HCT116 (cell line): ENCODE data around the gene PTPN9. TPM values are rescaled to one million over a fixed set of nuclear protein-coding genes. Genes with fewer than 3 reads are reported as not detected.

Experiments used
- ATAC-seq: fragments of 200-7000 bp; cut with Tn5 transposase; 2 replicates; pipeline ENCODE4 v1.9.1; 2020; ENCODE audit warnings: mild to moderate bottlenecking, moderate library complexity
- BruUV-seq: library from RNA; stranded (reverse); fragments of 400-500 nt; replicated peaks from 2 replicates; lab custom pipeline; 2021; lab: Mats Ljungman, UMichigan
- CTCF ChIA-PET: fragments of 300-600 bp; sonication (Branson Sonifier 250); formaldehyde crosslinking; loops from one replicate; lab custom pipeline; 2021; ENCODE audit warnings: antibody characterized with exemption; lab: Charles Lee
- POLR2A ChIA-PET: fragments of 300-600, 350-600 bp; sonication (Branson Sonifier 250); formaldehyde crosslinking; loops from one replicate; lab custom pipeline; 2021; ENCODE audit warnings: antibody characterized with exemption; lab: Charles Lee
- RAD21 ChIA-PET, 2 experiments: fragments of 300-600 bp; sonication (Branson Sonifier 250); formaldehyde crosslinking; loops; one replicate each; lab custom pipeline; 2023; ENCODE audit warnings: low total read pairs in 2 of 2; ENCODE audit not compliant: uncharacterized antibody in 2 of 2, unreplicated experiment in 2 of 2, low non-redundant PET in 1 of 2; lab: Charles Lee
- DNase-seq: peaks from one replicate; pipeline ENCODE4 v3.0.0-alpha.2; 2010; ENCODE audit warnings: low read depth, low spot score
- H2AFZ ChIP-seq: fragments of 200-600 bp; shearing (Covaris generic), sonication (generic); 2 replicates; pipeline ENCODE4 v1.6.1; 2017; ENCODE audit warnings: low read depth, mixed run types, mixed read lengths, antibody characterized with exemption, low read length; ENCODE audit not compliant: poor library complexity, severe bottlenecking
- H3K27ac ChIP-seq: 2 replicates; pipeline ENCODE4 v1.5.1; 2012; ENCODE audit warnings: low read depth, low read length
- H3K27me3 ChIP-seq: fragments of 200-600 bp; sonication (generic); 2 replicates; pipeline ENCODE4 v1.6.1; 2016; ENCODE audit warnings: mixed run types, low read length, mixed read lengths; ENCODE audit not compliant: insufficient read depth
- H3K36me3 ChIP-seq, 2 experiments: fragments of 200-500 bp in 1 of 2; fragments of 200-600 bp in 1 of 2; sonication (Bioruptor generic) in 1 of 2; sonication (generic) in 1 of 2; 2 replicates each; pipeline versions ENCODE4 v1.5.1 to v1.6.1; 2014 to 2016; ENCODE audit warnings: low read length in 2 of 2, inconsistent platforms in 1 of 2, mixed read lengths in 1 of 2, mixed run types in 1 of 2; ENCODE audit not compliant: insufficient read depth in 2 of 2, control insufficient read depth in 1 of 2
- H3K4me1 ChIP-seq, 2 experiments: fragments of 200-600 bp in 1 of 2; sonication (generic) in 1 of 2; 2 replicates each; pipeline versions ENCODE4 v1.5.1 to v1.6.1; 2012 to 2017; ENCODE audit warnings: low read length in 2 of 2, inconsistent platforms in 1 of 2, mild to moderate bottlenecking in 1 of 2, mixed read lengths in 1 of 2, mixed run types in 1 of 2, moderate library complexity in 1 of 2; ENCODE audit not compliant: insufficient read depth in 2 of 2, control insufficient read depth in 1 of 2
- H3K4me2 ChIP-seq: fragments of 200-600 bp; sonication (generic); 2 replicates; pipeline ENCODE4 v1.6.1; 2017; ENCODE audit warnings: mixed run types, low read length, mixed read lengths
- H3K4me3 ChIP-seq, 2 experiments: fragments of 200-600 bp in 1 of 2; sonication (generic) in 1 of 2; replicated peaks in 1 of 2; 2 replicates each; pipeline ENCODE4 v1.5.1; 2011 to 2016; ENCODE audit warnings: low read length in 2 of 2, control low read depth in 1 of 2, low read depth in 1 of 2, mild to moderate bottlenecking in 1 of 2, mixed read lengths in 1 of 2, mixed run types in 1 of 2
- H3K79me2 ChIP-seq: fragments of 200-600 bp; sonication (generic); 2 replicates; pipeline ENCODE4 v1.6.1; 2017; ENCODE audit warnings: mild to moderate bottlenecking, mixed run types, low read length, moderate library complexity, mixed read lengths; ENCODE audit not compliant: insufficient read depth
- H3K9ac ChIP-seq: fragments of 200-600 bp; sonication (generic); 2 replicates; pipeline ENCODE4 v1.6.1; 2016; ENCODE audit warnings: low read length, mixed read lengths
- H3K9me2 ChIP-seq: fragments of 200-600 bp; sonication (generic), shearing (Covaris generic); 2 replicates; pipeline ENCODE4 v1.6.1; 2017; ENCODE audit warnings: mixed run types, mild to moderate bottlenecking, moderate library complexity; ENCODE audit not compliant: insufficient read depth
- H3K9me3 ChIP-seq, 2 experiments: fragments of 200-500 bp in 1 of 2; fragments of 200-600 bp in 1 of 2; sonication (Bioruptor generic) in 1 of 2; sonication (generic) in 1 of 2; 2 replicates each; pipeline ENCODE4 v1.6.1; 2014 to 2017; ENCODE audit warnings: low read length in 2 of 2, mixed read lengths in 2 of 2, inconsistent platforms in 1 of 2, low read depth in 1 of 2, mild to moderate bottlenecking in 1 of 2, mixed run types in 1 of 2, moderate library complexity in 1 of 2; ENCODE audit not compliant: control insufficient read depth in 1 of 2, insufficient read depth in 1 of 2
- H4K20me1 ChIP-seq: fragments of 200-600 bp; sonication (generic), shearing (Covaris generic); 2 replicates; pipeline ENCODE4 v1.6.1; 2017; ENCODE audit warnings: mixed run types, mild to moderate bottlenecking, moderate library complexity; ENCODE audit not compliant: insufficient read depth
- CBX3 ChIP-seq: IDR thresholded peaks from 2 replicates; pipeline ENCODE4 v1.6.1; 2012; ENCODE audit warnings: low read depth
- CEBPB ChIP-seq: IDR thresholded peaks from 2 replicates; pipeline ENCODE4 v1.6.1; 2012; ENCODE audit warnings: low read depth
- ELF1 ChIP-seq: IDR thresholded peaks from 2 replicates; pipeline ENCODE4 v1.6.1; 2012; ENCODE audit warnings: low read depth, borderline replicate concordance
- POLR2AphosphoS5 ChIP-seq: IDR thresholded peaks from 2 replicates; pipeline ENCODE4 v1.6.1; 2011; ENCODE audit warnings: mild to moderate bottlenecking, low read depth, low read length, moderate library complexity
- SP1 ChIP-seq: IDR thresholded peaks from 2 replicates; pipeline ENCODE4 v1.6.1; 2012; ENCODE audit warnings: low read depth
- intact Hi-C: fragments of 100-400 bp; cut with micrococcal nuclease; formaldehyde crosslinking; loops from 2 replicates; pipeline ENCODE4 v1.10.0; 2022
- total RNA-seq: library from RNA; stranded (reverse); gene quantifications from one replicate; pipeline ENCODE4 v1.2.1, GENCODE V29; 2021; ENCODE audit not compliant: unreplicated experiment
- TF ChIP-seq, protein P1 (sequence below), 3 experiments: fragments of 200-600 bp in 1 of 3; sonication (generic) in 1 of 3; IDR thresholded peaks in 2 of 3; conservative IDR thresholded peaks in 1 of 3; 2 replicates each; pipeline ENCODE4 v1.5.1; 2012 to 2017; ENCODE audit warnings: low read depth in 2 of 3, low read length in 2 of 3, antibody characterized with exemption in 1 of 3, borderline replicate concordance in 1 of 3, control low read depth in 1 of 3, mild to moderate bottlenecking in 1 of 3, mixed read lengths in 1 of 3, mixed run types in 1 of 3, moderate library complexity in 1 of 3; ENCODE audit not compliant: insufficient read depth in 1 of 3

Gene PTPN9
- total RNA-seq, 1 experiment from 2014 or later, result 21.1 TPM

- H3K4me3 ChIP-seq, result no peak overlapping the region
Measured at GRCh38 chr15:75533945-75534344, 45.2 kb downstream of the PTPN9 start.

More at GRCh38 chr15:75533945-75534344, 45.2 kb downstream of the PTPN9 start:
- no peak for TF ChIP-seq CEBPB
- TF ChIP-seq CBX3, result no peak
- no peak for TF ChIP-seq POLR2AphosphoS5
- no peak for TF ChIP-seq ELF1
- TF ChIP-seq, protein P1, sequence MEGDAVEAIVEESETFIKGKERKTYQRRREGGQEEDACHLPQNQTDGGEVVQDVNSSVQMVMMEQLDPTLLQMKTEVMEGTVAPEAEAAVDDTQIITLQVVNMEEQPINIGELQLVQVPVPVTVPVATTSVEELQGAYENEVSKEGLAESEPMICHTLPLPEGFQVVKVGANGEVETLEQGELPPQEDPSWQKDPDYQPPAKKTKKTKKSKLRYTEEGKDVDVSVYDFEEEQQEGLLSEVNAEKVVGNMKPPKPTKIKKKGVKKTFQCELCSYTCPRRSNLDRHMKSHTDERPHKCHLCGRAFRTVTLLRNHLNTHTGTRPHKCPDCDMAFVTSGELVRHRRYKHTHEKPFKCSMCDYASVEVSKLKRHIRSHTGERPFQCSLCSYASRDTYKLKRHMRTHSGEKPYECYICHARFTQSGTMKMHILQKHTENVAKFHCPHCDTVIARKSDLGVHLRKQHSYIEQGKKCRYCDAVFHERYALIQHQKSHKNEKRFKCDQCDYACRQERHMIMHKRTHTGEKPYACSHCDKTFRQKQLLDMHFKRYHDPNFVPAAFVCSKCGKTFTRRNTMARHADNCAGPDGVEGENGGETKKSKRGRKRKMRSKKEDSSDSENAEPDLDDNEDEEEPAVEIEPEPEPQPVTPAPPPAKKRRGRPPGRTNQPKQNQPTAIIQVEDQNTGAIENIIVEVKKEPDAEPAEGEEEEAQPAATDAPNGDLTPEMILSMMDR (IDR thresholded peaks at IDR 0.05 in 2 of 3, conservative IDR thresholded peaks at IDR 0.05 in 1 of 3; ENCODE audit: borderline replicate concordance in 1 of 3, insufficient read depth in 1 of 3, low read depth in 2 of 3, low read length in 2 of 3), result no peak
- TF ChIP-seq SP1, result no peak
- Histone ChIP-seq H3K27ac (no peak overlapping the region), H3K9me3 (no peaks in the 10 kb centered on the region), H2AFZ (no peak overlapping the region), H3K27me3 (no peaks in the 10 kb centered on the region), H3K79me2 (peaks cover 18% of the 10 kb centered on the region), H3K4me2 (no peak overlapping the region), H3K4me1 (peaks cover 25 to 32% of the 10 kb centered on the region in 2 experiments), H3K9ac (no peak overlapping the region), H3K9me2 (no peaks in the 10 kb centered on the region), H4K20me1 (no peaks in the 10 kb centered on the region), H3K36me3 (no peaks in the 10 kb centered on the region)
- DNase-seq (no peak), ATAC-seq (no peak)
- intact Hi-C loops, result no loop called here
- ChIA-PET RAD21 (no interaction called here), POLR2A (no interaction called here), CTCF (no interaction called here)
- BruUV-seq, result no TSS peak
